GM18520 (cell line): ENCODE data around the gene CHCHD6.

Experiments used
- ATAC-seq: cut with Tn5 transposase; IDR thresholded peaks from one replicate; pipeline ENCODE4 v1.9.1; 2021; ENCODE audit not compliant: unreplicated experiment

The CHCHD6 gene

GRCh38 chr3:126937533-126937932, 233.5 kb downstream of the CHCHD6 start:
- ATAC-seq, result no peak

DNA sequence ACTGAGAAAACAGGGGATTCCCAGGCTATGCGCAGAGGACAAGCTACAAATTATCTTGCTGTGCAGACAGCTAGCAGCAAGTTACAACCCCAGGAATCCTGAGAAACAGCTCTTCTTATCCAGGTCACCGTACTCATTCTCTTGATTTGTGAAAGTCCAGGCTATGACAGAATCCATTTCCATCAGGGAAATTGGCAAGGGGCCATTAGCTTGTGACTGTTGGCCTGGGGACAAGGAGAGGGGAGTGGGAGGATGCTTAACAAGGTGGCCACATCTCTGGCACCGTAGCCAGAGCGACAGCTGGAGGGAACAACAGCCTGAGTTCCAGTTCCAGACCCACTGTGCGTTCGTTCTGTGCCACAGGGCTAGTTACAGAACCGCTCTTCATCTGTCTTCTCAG, 233.9 kb downstream of the CHCHD6 start:
- no peak for ATAC-seq

- no peak for ATAC-seq
Observed at GRCh38 chr3:126938520-126939337, 234.7 kb downstream of the CHCHD6 start.

DNA sequence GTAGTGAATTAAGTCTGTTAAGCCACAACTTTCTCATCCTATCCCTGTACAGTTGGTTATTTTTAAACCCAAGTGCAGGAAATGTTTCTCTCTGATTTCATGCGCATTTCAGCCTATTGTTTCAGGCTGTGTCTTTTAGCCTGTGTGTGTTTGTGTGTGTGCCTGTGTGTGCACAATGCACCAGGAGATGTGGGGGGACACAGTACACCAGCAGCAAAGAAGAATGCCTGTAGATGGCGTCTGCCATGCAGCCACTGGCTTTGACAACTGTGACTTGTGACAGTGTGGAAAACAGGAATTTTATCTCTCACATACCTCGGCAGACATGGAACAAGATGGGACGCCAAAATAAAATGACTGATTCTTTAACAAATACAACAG, 235.3 kb downstream of the CHCHD6 start:
- no peak for ATAC-seq

- ATAC-seq, result no peak
Observed at GRCh38 chr3:126939733-126940132, 235.7 kb downstream of the CHCHD6 start.

DNA sequence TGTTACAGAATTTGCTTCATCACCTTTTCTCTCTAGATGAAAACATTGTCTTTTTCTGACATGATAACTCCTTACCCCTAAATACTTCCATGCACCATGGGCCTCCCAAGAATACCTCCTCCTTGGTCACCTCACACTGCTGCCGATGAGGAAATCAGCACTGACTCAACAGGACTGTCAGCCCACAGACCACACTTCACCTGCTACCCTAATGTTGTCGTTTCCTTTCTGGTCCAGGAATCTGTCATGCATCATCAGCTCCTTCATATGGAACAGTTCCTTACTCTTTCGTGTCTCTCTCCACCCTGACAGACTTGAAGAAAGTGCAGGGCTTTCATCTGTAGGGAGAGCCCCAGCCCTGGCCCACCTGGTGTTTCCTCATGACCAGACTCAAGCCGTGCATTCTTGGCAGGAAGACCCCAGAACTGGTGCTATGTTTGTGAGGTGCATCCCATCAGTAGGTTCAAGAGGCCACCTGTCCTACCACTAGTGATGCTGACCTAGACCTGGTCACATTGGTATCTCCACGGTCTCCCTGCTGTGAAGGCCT, 237.8 kb downstream of the CHCHD6 start:
- no peak for ATAC-seq

DNA sequence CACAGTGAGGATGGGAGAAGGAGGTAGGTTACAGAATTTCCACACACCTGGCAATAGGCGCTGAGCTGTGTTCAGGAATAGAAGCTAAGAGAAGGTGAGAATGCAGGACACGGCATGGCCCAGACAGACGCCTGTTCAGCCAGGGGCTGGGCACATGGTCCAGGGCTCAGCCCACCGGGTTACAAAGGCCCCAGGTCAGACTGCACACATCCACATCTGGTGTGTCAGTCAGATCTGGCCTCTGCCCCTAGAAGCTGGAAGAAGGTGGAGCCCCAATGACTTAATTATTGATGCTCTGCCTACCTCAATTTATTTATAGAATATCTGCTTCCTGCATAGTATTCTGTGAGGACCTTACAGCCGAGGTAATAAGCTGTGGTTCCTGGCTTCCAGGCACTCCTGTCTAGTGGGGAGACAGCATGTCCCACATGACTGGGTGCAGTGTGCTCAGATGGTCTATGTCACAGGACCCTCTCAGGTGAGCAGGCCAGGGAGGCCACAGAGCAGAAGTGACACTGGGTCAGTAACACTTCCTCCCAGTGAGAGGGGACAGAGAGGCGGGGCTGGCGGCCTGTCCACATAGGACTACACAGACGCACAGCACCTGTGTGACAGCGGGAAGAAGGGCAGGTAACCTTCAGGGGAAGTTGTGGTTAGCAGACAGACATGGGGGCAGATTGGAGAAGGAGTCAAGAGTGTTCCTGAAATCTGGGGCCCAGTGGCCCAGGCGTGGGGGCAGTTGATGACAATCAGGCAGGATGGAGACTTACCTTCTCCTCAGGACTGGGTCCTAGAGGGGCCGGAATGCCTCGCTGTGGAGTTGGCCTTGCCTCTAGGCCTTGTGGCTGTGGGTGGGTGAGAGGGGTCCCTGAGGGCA, 240.3 kb downstream of the CHCHD6 start:
- no peak for ATAC-seq

GRCh38 chr3:126945171-126945721, 241.2 kb downstream of the CHCHD6 start:
- no peak for ATAC-seq

DNA sequence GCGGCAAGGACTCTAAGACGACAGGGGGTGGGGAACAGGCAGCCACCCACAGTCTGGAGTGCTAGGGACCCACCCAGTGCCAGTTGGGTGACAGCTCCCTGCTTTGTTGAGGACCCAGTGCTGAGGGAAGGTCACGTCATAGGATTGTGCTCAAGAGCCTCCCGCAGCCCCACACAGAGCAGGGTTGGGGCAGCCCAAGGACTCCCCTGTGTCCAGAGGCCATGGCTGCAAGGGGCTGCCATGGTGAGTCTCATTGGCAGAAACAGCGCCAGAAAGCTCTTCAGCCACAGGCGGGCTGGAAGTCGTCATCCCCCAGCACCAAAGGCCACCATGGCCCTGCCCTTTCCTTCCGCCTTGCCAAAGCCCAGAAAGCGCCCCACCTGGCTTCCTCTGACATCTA, 241.9 kb downstream of the CHCHD6 start:
- ATAC-seq, result no peak

- no peak for ATAC-seq
Observed at GRCh38 chr3:126946405-126946804, 242.4 kb downstream of the CHCHD6 start.

- no peak for ATAC-seq
Observed at GRCh38 chr3:126947429-126947828, 243.4 kb downstream of the CHCHD6 start.

DNA sequence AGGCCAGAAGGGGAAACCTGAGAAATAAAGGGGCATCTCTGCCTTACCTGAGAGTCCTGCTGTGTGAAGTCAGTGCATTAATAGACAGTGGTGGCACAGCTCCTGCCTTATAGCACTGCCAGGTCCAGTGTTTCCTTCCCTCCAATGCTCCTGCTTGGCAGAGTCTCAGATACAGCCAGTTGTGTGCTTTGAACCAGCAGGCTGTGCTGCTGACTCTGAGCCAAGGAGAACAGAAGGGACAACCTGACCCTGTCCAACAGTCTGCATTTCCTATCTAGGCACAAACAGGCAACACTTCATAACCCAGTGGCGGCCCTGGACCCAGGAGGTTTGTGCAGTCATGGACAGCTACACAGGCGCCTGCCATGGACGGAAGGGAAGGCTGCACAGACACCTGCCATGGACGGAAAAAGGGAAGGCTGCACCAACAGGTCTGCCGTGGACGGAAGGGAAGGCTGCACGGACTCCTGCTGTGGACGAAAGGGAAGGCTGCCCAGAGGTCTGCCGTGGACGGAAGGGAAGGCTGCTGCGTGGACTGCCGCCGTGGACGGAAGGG, 245.0 kb downstream of the CHCHD6 start:
- no peak for ATAC-seq

GRCh38 chr3:126951561-126951960, 247.5 kb downstream of the CHCHD6 start:
- no peak for ATAC-seq

DNA sequence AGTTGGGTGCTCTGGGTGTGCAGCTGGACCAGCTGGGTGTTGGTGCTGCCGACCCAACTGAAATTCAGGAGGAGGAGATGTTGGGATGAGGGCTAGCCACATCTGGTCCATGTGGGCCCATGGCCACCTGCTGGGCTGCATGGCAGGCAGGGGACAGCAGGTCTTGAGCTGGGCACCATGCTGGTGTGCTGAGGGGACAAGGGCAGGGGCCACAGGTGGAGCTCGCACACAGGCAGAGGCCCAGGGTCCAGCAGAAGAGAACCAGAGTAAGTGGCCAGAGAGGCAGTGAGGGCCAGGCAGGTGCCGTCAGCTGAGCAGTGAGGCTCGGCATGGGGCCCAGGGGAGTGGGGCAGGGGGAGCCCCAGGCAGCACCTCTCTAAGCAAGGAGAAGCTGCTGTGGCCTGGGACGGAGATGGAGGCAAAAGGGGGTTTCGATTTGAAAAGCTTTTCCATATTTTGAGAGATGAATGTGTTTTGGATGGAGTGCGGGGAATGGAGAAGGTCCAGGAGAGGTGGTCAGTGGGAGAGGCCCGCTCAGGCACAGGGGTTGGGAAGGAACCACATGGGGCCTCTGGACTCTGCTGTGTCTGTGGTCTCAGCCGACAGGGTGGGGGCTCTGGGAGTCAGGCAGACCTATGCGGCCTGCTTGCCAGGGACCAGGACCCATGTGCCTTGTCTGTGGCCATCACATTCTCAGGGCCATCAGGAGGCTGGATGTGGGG, 248.4 kb downstream of the CHCHD6 start:
- no peak for ATAC-seq

GRCh38 chr3:126952983-126953660, 249.1 kb downstream of the CHCHD6 start:
- no peak for ATAC-seq

- ATAC-seq, result peak; percentile 73
Observed at GRCh38 chr3:126954141-126954842, 250.3 kb downstream of the CHCHD6 start.

- ATAC-seq, result peak; percentile 42
Observed at GRCh38 chr3:126955004-126955790, 251.2 kb downstream of the CHCHD6 start.

- no peak for ATAC-seq
Observed at GRCh38 chr3:126956361-126956760, 252.3 kb downstream of the CHCHD6 start.
